Transverse colon (tissue), 4 donors: Measurements from ENCODE around the gene ID1. TPM values are rescaled to one million over a fixed set of nuclear protein-coding genes. Genes with fewer than 3 reads are reported as not detected.
"Not testable (repeated sequence)": the region's sequence is repeated elsewhere in the genome, so short reads cannot be mapped to it uniquely, and the experiment has no call there.

Experiments used
- DNase-seq: peaks from one replicate; pipeline ENCODE4 v3.0.0-alpha.2; 2019
- H3K27ac ChIP-seq, 4 donors: fragments of 200-600 bp; sonication (generic); 2 replicates each; pipeline ENCODE4 v1.5.1; 2016 to 2018; ENCODE audit warnings: inconsistent platforms in 4 of 4
- H3K27me3 ChIP-seq: fragments of 200-600 bp; sonication (generic); 2 replicates; pipeline ENCODE4 v1.5.1; 2017; ENCODE audit warnings: inconsistent platforms
- H3K36me3 ChIP-seq, 4 donors: fragments of 200-600 bp; sonication (generic); 2 replicates each; pipeline ENCODE4 v1.5.1; 2017 to 2019; ENCODE audit warnings: inconsistent platforms in 4 of 4
- H3K4me1 ChIP-seq, 4 donors: fragments of 200-600 bp; sonication (generic); 2 replicates each; pipeline ENCODE4 v1.5.1; 2017 to 2020; ENCODE audit warnings: inconsistent platforms in 4 of 4
- H3K4me3 ChIP-seq, 4 donors: fragments of 200-600 bp; sonication (generic); 1 replicate in 1 of 4; 2 replicates in 3 of 4; pipeline versions ENCODE4 v1.5.1 to v1.6.1; 2017 to 2019; ENCODE audit warnings: inconsistent platforms in 4 of 4
- H3K9me3 ChIP-seq, 2 donors: fragments of 200-600 bp; sonication (generic); 2 replicates each; pipeline ENCODE4 v1.5.1; 2017 to 2019; ENCODE audit warnings: inconsistent platforms in 2 of 2
- EP300 ChIP-seq: sonication (generic); formaldehyde crosslinking; IDR thresholded peaks from one replicate; pipeline ENCODE4 v1.6.1; 2017; ENCODE audit warnings: antibody characterized with exemption, low read depth
- POLR2A ChIP-seq: fragments of 450-650 bp; IDR thresholded peaks from one replicate; pipeline ENCODE4 v1.6.1; 2016; ENCODE audit warnings: antibody characterized with exemption, mild to moderate bottlenecking, moderate library complexity
- POLR2AphosphoS5 ChIP-seq, 3 donors: sonication (generic); formaldehyde crosslinking; IDR thresholded peaks; one replicate each; pipeline ENCODE4 v1.6.1; 2016; ENCODE audit warnings: antibody characterized with exemption in 3 of 3
- WGBS, 2 donors: methylation state at CpG; one replicate each; pipeline ENCODE4 v1.1.5; 2018; ENCODE audit warnings: low coverage in 1 of 2; 5-methylcytosine and 5-hydroxymethylcytosine counted together
- in situ Hi-C, 4 donors: fragments of 200-750 bp; cut with MboI; loops; one replicate each; pipeline versions ENCODE4 v1.15.0 to v1.15.1; 2017; ENCODE audit warnings: low sequenced_read_pairs in 3 of 4, low pct_ligation_motif_present in 1 of 4, low pct_unique_long_range_greater_than_20kb in 1 of 4
- intact Hi-C: fragments of 100-400 bp; cut with DNase I; formaldehyde crosslinking; loops from one replicate; pipeline ENCODE4 v1.15.1; 2023; ENCODE audit warnings: low total_unique reads
- total RNA-seq, 4 donors: library from RNA; depleted of rRNA; stranded (reverse); fragments of >200 nt; gene quantifications; one replicate each; pipeline ENCODE4 v1.1.0, GENCODE V29; 2016
- TF ChIP-seq, protein P1 (sequence below), 5 experiments: fragments of 200-600 bp in 3 of 5; fragments of 450-650 bp in 2 of 5; sonication (generic) in 3 of 5; IDR thresholded peaks; 1 replicate in 2 of 5; 2 replicates in 3 of 5; pipeline ENCODE4 v1.5.1; 2016 to 2017; ENCODE audit warnings: antibody characterized with exemption in 5 of 5, inconsistent platforms in 3 of 5, mild to moderate bottlenecking in 2 of 5, moderate library complexity in 1 of 5

Gene ID1
- total RNA-seq, 4 donors from 2014 or later = 516 to 1,015 (median 933) TPM

DNA sequence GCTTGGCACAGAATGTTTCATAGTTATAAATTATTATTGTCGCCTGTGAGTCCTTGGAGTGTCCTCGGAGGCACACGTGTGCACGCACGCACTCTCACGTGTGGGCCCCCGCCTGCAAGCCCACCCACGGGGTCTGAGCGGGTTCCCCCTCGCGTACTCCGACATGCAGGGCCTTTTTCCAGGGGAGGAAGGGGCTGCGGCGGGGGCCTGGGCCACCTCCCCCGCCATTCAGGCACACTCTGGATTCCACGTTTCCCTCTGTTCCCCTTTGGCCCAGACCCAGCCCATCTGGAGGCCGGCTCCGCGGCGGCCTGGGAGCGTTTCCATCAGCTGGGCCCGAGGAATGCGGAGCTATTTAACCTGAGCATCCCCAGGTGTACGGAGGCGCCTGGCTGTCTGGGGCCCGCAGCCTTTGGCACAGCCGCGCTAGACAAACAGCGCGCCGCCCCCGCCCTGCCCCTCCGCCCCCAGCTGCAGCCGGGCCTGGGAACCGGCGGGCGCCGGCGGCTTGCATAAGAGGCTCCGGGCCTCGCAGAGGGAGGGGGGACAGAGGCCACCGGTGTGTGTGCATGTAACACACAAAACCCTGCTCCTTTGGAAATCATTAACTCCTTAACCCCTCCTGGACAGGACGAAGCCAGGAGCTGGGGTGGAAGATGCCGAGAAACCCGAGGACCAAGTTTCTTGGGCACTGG is 3.3 kb downstream of the ID1 start:
- TF ChIP-seq, protein P1, sequence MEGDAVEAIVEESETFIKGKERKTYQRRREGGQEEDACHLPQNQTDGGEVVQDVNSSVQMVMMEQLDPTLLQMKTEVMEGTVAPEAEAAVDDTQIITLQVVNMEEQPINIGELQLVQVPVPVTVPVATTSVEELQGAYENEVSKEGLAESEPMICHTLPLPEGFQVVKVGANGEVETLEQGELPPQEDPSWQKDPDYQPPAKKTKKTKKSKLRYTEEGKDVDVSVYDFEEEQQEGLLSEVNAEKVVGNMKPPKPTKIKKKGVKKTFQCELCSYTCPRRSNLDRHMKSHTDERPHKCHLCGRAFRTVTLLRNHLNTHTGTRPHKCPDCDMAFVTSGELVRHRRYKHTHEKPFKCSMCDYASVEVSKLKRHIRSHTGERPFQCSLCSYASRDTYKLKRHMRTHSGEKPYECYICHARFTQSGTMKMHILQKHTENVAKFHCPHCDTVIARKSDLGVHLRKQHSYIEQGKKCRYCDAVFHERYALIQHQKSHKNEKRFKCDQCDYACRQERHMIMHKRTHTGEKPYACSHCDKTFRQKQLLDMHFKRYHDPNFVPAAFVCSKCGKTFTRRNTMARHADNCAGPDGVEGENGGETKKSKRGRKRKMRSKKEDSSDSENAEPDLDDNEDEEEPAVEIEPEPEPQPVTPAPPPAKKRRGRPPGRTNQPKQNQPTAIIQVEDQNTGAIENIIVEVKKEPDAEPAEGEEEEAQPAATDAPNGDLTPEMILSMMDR (IDR thresholded peaks at IDR 0.05) = no peak
- TF ChIP-seq POLR2A (peak; percentile 60), POLR2AphosphoS5 (IDR thresholded peaks at IDR 0.05) (peak in 2 of 3 donors; percentile 79 to 90), EP300 (peak; percentile 78)
- in situ Hi-C loops = no loop called here
- Histone ChIP-seq H3K4me1 (peaks cover 16 to 73% (median 60%) of the 10 kb centered on the region in 4 donors), H3K27me3 (no peaks in the 10 kb centered on the region), H3K4me3 (peak overlapping the region in 2 of 4 donors; percentile 0 to 71), H3K27ac (peak overlapping the region; percentile 91 to 93 (median 92)), H3K36me3 (no peaks in the 10 kb centered on the region), H3K9me3 (no peaks in the 10 kb centered on the region)
- peak; percentile 92 for DNase-seq
- intact Hi-C loops = no loop called here
- 15 to 37% methylated on average over 2 to 34 of the region's 45 CpGs for WGBS, 2 donors

DNA sequence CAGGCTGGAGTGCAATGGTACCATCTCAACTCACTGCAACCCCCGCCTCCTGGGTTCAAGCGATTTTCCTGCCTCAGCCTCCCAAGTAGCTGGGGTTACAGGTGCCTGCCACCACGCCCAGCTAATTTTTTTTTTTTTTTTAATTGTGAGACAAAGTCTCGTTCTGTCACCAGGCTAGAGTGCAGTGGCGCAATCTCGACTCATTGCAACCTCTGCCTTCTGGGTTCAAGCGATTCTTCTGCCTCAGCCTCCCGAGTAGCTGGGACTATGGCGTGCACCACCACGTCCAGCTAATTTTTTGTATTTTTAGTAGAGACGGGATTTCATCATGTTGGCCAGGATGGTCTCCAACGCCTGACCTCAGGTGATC is 7.2 kb downstream of the ID1 start:
- Histone ChIP-seq H3K27ac (peak overlapping the region; percentile 91 to 93 (median 92)), H3K4me1 (peaks cover 16 to 50% (median 36%) of the 10 kb centered on the region in 4 donors)
- peak; percentile 57 for DNase-seq
- TF ChIP-seq POLR2AphosphoS5 (IDR thresholded peaks at IDR 0.05) = peak in 1 of 3 donors; percentile 10
- WGBS, 2 donors = 40 to 67% methylated on average over 1 to 12 of the region's 12 CpGs
- H3K9me3 ChIP-seq, H3K27me3 ChIP-seq, H3K36me3 ChIP-seq, H3K4me3 ChIP-seq: not testable (repeated sequence)
- intact Hi-C loops = loop anchor here (2.0 kb wide), 1 partner anchor 49 kb away; no protein-coding TSS in a partner anchor
- in situ Hi-C loops = loop anchor here (5.0 to 10.0 kb wide), 2 partner anchors 47 to 50 kb away; no protein-coding TSS in a partner anchor

DNA sequence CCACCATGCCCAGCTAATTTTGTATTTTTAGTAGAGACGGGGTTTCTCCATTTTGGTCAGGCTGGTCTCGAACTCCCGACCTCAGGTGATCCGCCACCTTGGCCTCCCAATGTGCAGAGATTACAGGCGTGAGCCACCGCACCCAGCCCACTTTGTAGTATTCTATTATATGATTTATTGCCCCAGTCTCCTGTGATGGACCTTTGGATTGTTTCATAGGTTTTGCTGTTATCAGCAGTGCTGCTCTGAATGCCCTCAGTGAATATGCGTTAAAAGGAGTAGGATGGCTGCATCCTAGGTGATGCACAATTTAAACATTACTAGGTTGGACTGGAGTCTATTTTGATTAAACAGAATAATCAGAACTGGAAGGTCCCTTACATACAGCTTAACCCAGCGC is 10.3 kb downstream of the ID1 start:
- Histone ChIP-seq H3K4me3 (no peak overlapping the region), H3K36me3 (no peaks in the 10 kb centered on the region), H3K4me1 (peaks cover 3 to 27% (median 17%) of the 10 kb centered on the region in 4 donors), H3K27me3 (no peaks in the 10 kb centered on the region), H3K27ac (no peak overlapping the region), H3K9me3 (no peaks in the 10 kb centered on the region)
- no peak for DNase-seq
- intact Hi-C loops = no loop called here
- in situ Hi-C loops = loop anchor here in 1 of 4 donors (10.0 kb wide), 1 partner anchor 51 kb away; no protein-coding TSS in a partner anchor
- TF ChIP-seq, protein P1 (IDR thresholded peaks at IDR 0.05) = no peak
- TF ChIP-seq POLR2AphosphoS5 (IDR thresholded peaks at IDR 0.05) = no peak
- no peak for TF ChIP-seq EP300
- TF ChIP-seq POLR2A = no peak
- 75 to 90% methylated on average over 2 to 8 of the region's 8 CpGs for WGBS, 2 donors

DNA sequence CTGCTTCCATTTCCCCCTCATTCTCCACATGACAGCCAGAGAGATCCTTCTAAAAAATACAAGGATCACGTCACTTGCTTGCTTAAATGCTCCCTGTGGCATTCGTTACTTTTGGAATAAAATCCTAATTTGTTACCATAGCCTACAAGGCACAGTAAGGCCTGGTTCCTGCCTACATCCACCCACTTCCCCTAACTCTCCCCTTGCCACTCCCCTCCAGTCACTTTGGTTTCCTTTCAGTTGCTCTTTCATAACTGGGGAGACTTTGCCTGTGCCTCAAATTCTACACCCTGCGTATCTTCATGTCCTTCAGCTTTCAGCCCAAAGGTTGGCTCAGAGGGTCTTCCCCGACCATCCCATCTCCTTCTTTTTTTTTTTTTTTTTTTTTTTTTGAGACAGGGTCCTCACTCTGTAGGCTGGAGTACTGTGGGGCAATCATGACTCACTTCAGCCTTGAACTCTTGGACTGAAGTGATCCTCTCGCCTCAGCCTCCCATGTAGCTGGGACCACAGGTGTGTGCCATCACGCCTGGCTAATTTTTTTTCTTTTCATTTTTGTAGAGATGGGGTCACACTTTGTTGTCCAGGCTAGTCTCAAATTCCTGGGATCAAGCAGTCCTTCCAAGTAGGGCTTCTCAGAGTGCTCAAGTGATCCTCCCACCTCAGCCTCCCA is 12.5 kb downstream of the ID1 start:
- no peak for DNase-seq
- WGBS, 2 donors = 70 to 75% methylated on average over 5 to 6 of the region's 6 CpGs
- Histone ChIP-seq H3K36me3 (no peaks in the 10 kb centered on the region), H3K4me3 (no peak overlapping the region), H3K9me3 (no peaks in the 10 kb centered on the region), H3K27me3 (no peaks in the 10 kb centered on the region), H3K27ac (no peak overlapping the region), H3K4me1 (peaks cover 2 to 8% (median 6%) of the 10 kb centered on the region in 4 donors)
- intact Hi-C loops = no loop called here
- in situ Hi-C loops = loop anchor here in 1 of 4 donors (10.0 kb wide), 1 partner anchor 53 kb away; no protein-coding TSS in a partner anchor
- TF ChIP-seq, protein P1 (IDR thresholded peaks at IDR 0.05) = no peak
- TF ChIP-seq POLR2A = no peak
- TF ChIP-seq EP300 = no peak
- TF ChIP-seq POLR2AphosphoS5 (IDR thresholded peaks at IDR 0.05) = no peak
